ENCODE data around the gene EPB41L1.

EPB41L1 gene

GRCh38 chr20:36267605-36268381 lies 113.3 kb downstream of the EPB41L1 start:
- ChIA-PET POLR2A (interaction anchor here (0.9 kb wide), 1 partner anchor 32 kb away, joined by 3 read pairs; the partner anchor contains the start of gene AAR2), CTCF (interaction anchor here (0.9 to 1.7 kb wide), 3 partner anchors 10 to 132 kb away, joined by 3 to 4 read pairs (median 4); no protein-coding TSS in a partner anchor)
- no peak for DNase-seq (ENCODE audit: extremely low spot score)
- no peak for TF ChIP-seq CTCF (IDR thresholded peaks at IDR 0.05; ENCODE audit: control extremely low read depth, extremely low read depth, low read depth, missing control alignments)

GRCh38 chr20:36268440-36269342 lies 114.2 kb downstream of the EPB41L1 start:
- ChIA-PET CTCF (interaction anchor here (0.9 to 1.7 kb wide), 3 partner anchors 11 to 131 kb away, joined by 3 to 4 read pairs (median 4); no protein-coding TSS in a partner anchor), POLR2A (interaction anchor here (0.9 kb wide), 1 partner anchor 33 kb away, joined by 3 read pairs; the partner anchor contains the start of gene AAR2)
- no peak for DNase-seq (ENCODE audit: extremely low spot score)
- TF ChIP-seq CTCF (IDR thresholded peaks at IDR 0.05; ENCODE audit: control extremely low read depth, extremely low read depth, low read depth, missing control alignments) = no peak

GRCh38 chr20:36269507-36269906 lies 115.0 kb downstream of the EPB41L1 start:
- CTCF ChIA-PET = interaction anchor here (1.7 to 7.4 kb wide), 2 partner anchors 130 to 169 kb away, joined by 4 to 66 read pairs; no protein-coding TSS in a partner anchor
- no peak for TF ChIP-seq CTCF (IDR thresholded peaks at IDR 0.05; ENCODE audit: control extremely low read depth, extremely low read depth, low read depth, missing control alignments)
- POLR2A ChIA-PET = no interaction called here
- no peak for DNase-seq (ENCODE audit: extremely low spot score)

GRCh38 chr20:36270744-36271638 lies 116.5 kb downstream of the EPB41L1 start:
- POLR2A ChIA-PET = interaction anchor here (0.6 kb wide), 1 partner anchor 286 kb away, joined by 4 read pairs; no protein-coding TSS in a partner anchor
- CTCF ChIA-PET = interaction anchor here (1.0 to 7.4 kb wide), 4 partner anchors 21 to 168 kb away, joined by 3 to 66 read pairs (median 13); no protein-coding TSS in a partner anchor
- TF ChIP-seq CTCF (IDR thresholded peaks at IDR 0.05; ENCODE audit: control extremely low read depth, extremely low read depth, low read depth, missing control alignments) = no peak
- DNase-seq (ENCODE audit: extremely low spot score) = no peak

GRCh38 chr20:36271639-36272546 lies 117.4 kb downstream of the EPB41L1 start:
- POLR2A ChIA-PET = interaction anchor here (0.6 kb wide), 1 partner anchor 287 kb away, joined by 4 read pairs; no protein-coding TSS in a partner anchor
- DNase-seq (ENCODE audit: extremely low spot score) = no peak
- CTCF ChIA-PET = interaction anchor here (0.8 to 7.4 kb wide), 5 partner anchors 69 to 646 kb away, joined by 3 to 66 read pairs (median 3); no protein-coding TSS in a partner anchor
- no peak for TF ChIP-seq CTCF (IDR thresholded peaks at IDR 0.05; ENCODE audit: control extremely low read depth, extremely low read depth, low read depth, missing control alignments)

All from GM10248 (cell line).